DND-41 (cell line): ENCODE results near the gene PIK3R3.

Experiments
- ATAC-seq: fragments of 200-7000 bp; cut with Tn5 transposase; 3 replicates; pipeline ENCODE4 v1.9.1; 2021; ENCODE audit warnings: low read depth; ENCODE audit not compliant: insufficient read depth
- DNase-seq: peaks from one replicate; pipeline ENCODE4 v3.0.0-alpha.2; 2020
- H2AFZ ChIP-seq: 2 replicates; pipeline ENCODE4 v1.6.0; 2012; ENCODE audit warnings: low read depth, low read length
- H3K27ac ChIP-seq: 2 replicates; pipeline ENCODE4 v1.5.1; 2012; ENCODE audit warnings: low read length, inconsistent platforms
- H3K27me3 ChIP-seq: fragments of 200-600 bp; sonication (generic); 2 replicates; pipeline ENCODE4 v1.6.0; 2012; ENCODE audit warnings: low read length, mild to moderate bottlenecking, inconsistent platforms; ENCODE audit not compliant: insufficient read depth, poor library complexity
- H3K36me3 ChIP-seq: 2 replicates; pipeline ENCODE4 v1.5.1; 2012; ENCODE audit warnings: low read length, inconsistent platforms; ENCODE audit not compliant: insufficient read depth
- H3K4me1 ChIP-seq: 2 replicates; pipeline ENCODE4 v1.5.1; 2012; ENCODE audit warnings: mild to moderate bottlenecking, low read length; ENCODE audit not compliant: insufficient read depth
- H3K4me2 ChIP-seq: 2 replicates; pipeline ENCODE4 v1.6.0; 2012; ENCODE audit warnings: mild to moderate bottlenecking, moderate library complexity, low read length, inconsistent platforms; ENCODE audit not compliant: insufficient read depth
- H3K4me3 ChIP-seq, 2 experiments: fragments of 200-600 bp in 1 of 2; shearing (Covaris generic) in 1 of 2; 2 replicates each; pipeline ENCODE4 v1.5.1; 2012 to 2016; ENCODE audit warnings: inconsistent platforms in 2 of 2, low read length in 2 of 2, mild to moderate bottlenecking in 2 of 2, low read depth in 1 of 2, moderate library complexity in 1 of 2
- H3K79me2 ChIP-seq: 2 replicates; pipeline ENCODE4 v1.6.0; 2012; ENCODE audit warnings: low read length, inconsistent platforms; ENCODE audit not compliant: insufficient read depth
- H3K9ac ChIP-seq: 2 replicates; pipeline ENCODE4 v1.6.0; 2012; ENCODE audit warnings: low read depth, mild to moderate bottlenecking, inconsistent platforms, low read length, moderate library complexity
- H3K9me3 ChIP-seq: 2 replicates; pipeline ENCODE4 v1.5.1; 2012; ENCODE audit warnings: low read length, moderate library complexity, mild to moderate bottlenecking, inconsistent platforms; ENCODE audit not compliant: insufficient read depth, severe bottlenecking
- H4K20me1 ChIP-seq: 2 replicates; pipeline ENCODE4 v1.6.0; 2012; ENCODE audit warnings: low read length; ENCODE audit not compliant: insufficient read depth
- CTCF ChIP-seq: IDR thresholded peaks from 2 replicates; pipeline ENCODE4 v1.5.1; 2012; ENCODE audit warnings: borderline replicate concordance, low read length, moderate library complexity, mild to moderate bottlenecking; ENCODE audit not compliant: poor library complexity, severe bottlenecking; ENCODE audit errors: extremely low read depth
- EZH2 ChIP-seq: IDR thresholded peaks from 3 replicates; pipeline ENCODE4 v1.6.1; 2012; ENCODE audit warnings: borderline replicate concordance, low read depth, mild to moderate bottlenecking, moderate library complexity, low read length, inconsistent platforms; ENCODE audit not compliant: severe bottlenecking

PIK3R3 gene

GRCh38 chr1:46034601-46035516, 97.6 kb downstream of the PIK3R3 start:
- no peaks in the 10 kb centered on the region for H3K79me2 ChIP-seq
- H3K4me3 ChIP-seq = no peak overlapping the region
- H3K27ac ChIP-seq = no peak overlapping the region
- DNase-seq = no peak
- no peak overlapping the region for H2AFZ ChIP-seq
- H3K9ac ChIP-seq = no peak overlapping the region
- no peaks in the 10 kb centered on the region for H3K27me3 ChIP-seq
- no peaks in the 10 kb centered on the region for H4K20me1 ChIP-seq
- H3K4me2 ChIP-seq = no peak overlapping the region
- no peak for TF ChIP-seq EZH2
- no peaks in the 10 kb centered on the region for H3K9me3 ChIP-seq
- no peak for ATAC-seq
- no peaks in the 10 kb centered on the region for H3K4me1 ChIP-seq
- peaks cover 61% of the 10 kb centered on the region for H3K36me3 ChIP-seq

GRCh38 chr1:46030876-46031660, 101.4 kb downstream of the PIK3R3 start:
- H3K4me1 ChIP-seq = no peaks in the 10 kb centered on the region
- H3K9me3 ChIP-seq = no peaks in the 10 kb centered on the region
- no peaks in the 10 kb centered on the region for H4K20me1 ChIP-seq
- H3K9ac ChIP-seq = no peak overlapping the region
- peaks cover 71% of the 10 kb centered on the region for H3K36me3 ChIP-seq
- TF ChIP-seq EZH2 = no peak
- no peak for TF ChIP-seq CTCF
- DNase-seq (no peak), ATAC-seq (no peak)
- no peak overlapping the region for H2AFZ ChIP-seq
- H3K27me3 ChIP-seq = no peaks in the 10 kb centered on the region
- no peak overlapping the region for H3K27ac ChIP-seq
- no peak overlapping the region for H3K4me3 ChIP-seq
- H3K79me2 ChIP-seq = no peaks in the 10 kb centered on the region
- no peak overlapping the region for H3K4me2 ChIP-seq

GRCh38 chr1:46030074-46030870, 102.2 kb downstream of the PIK3R3 start:
- no peak overlapping the region for H2AFZ ChIP-seq

More at GRCh38 chr1:46030074-46030870, 102.2 kb downstream of the PIK3R3 start:
- no peak overlapping the region for H3K4me2 ChIP-seq
- H3K36me3 ChIP-seq = peaks cover 68% of the 10 kb centered on the region
- H3K27ac ChIP-seq = no peak overlapping the region
- no peaks in the 10 kb centered on the region for H3K4me1 ChIP-seq
- H4K20me1 ChIP-seq = no peaks in the 10 kb centered on the region
- H3K9ac ChIP-seq = no peak overlapping the region
- no peaks in the 10 kb centered on the region for H3K79me2 ChIP-seq
- no peak overlapping the region for H3K4me3 ChIP-seq
- no peaks in the 10 kb centered on the region for H3K9me3 ChIP-seq
- DNase-seq (no peak), ATAC-seq (no peak)
- TF ChIP-seq CTCF (no peak), EZH2 (no peak)
- H3K27me3 ChIP-seq = no peaks in the 10 kb centered on the region
